ENCODE results near the gene PLEK. TPM values are rescaled to one million over a fixed set of nuclear protein-coding genes. Genes with fewer than 3 reads are reported as not detected.

Gene PLEK
- total RNA-seq, 1 experiment from 2014 or later, result not detected

GRCh38 chr2:68423966-68424650 is 59.0 kb downstream of the PLEK start:
- intact Hi-C loops (cut with micrococcal nuclease; ENCODE audit: unreplicated experiment), result no loop called here
- DNase-seq, result no peak
- Histone ChIP-seq H3K36me3 (ENCODE audit: low read depth) (no peaks in the 10 kb centered on the region), H3K9me2 (ENCODE audit: insufficient read depth) (no peaks in the 10 kb centered on the region), H3K79me2 (ENCODE audit: low read depth) (no peaks in the 10 kb centered on the region), H3K9me3 (ENCODE audit: insufficient read depth, low read depth) (no peaks in the 10 kb centered on the region), H3K4me3 (no peak overlapping the region), H4K20me1 (ENCODE audit: insufficient read depth) (no peaks in the 10 kb centered on the region), H2AFZ (no peak overlapping the region), H3F3A (ENCODE audit: insufficient read depth, low read depth) (no peaks in the 10 kb centered on the region), H3K4me1 (replicated peaks; ENCODE audit: insufficient read depth) (no peaks in the 10 kb centered on the region), H3K27me3 (ENCODE audit: insufficient read depth, low read depth) (no peaks in the 10 kb centered on the region; the same call in 1 of the 2 replicates), H3K4me2 (no peak overlapping the region), H3K27ac (no peak overlapping the region)
- TF ChIP-seq CTCF (conservative IDR thresholded peaks at IDR 0.05) (no peak), EZH2 (IDR thresholded peaks at IDR 0.05; ENCODE audit: low read depth) (no peak)
- BruUV-seq (replicated peaks), result no TSS peak
- POLR2A ChIA-PET (ENCODE audit: unreplicated experiment), result no interaction called here
- CTCF ChIA-PET, result no interaction called here

GRCh38 chr2:68425503-68425902 is 60.4 kb downstream of the PLEK start:
- Histone ChIP-seq H3K4me2 (no peak overlapping the region), H2AFZ (no peak overlapping the region), H3K36me3 (ENCODE audit: low read depth) (no peaks in the 10 kb centered on the region), H3K9me3 (ENCODE audit: insufficient read depth, low read depth) (no peaks in the 10 kb centered on the region), H3K79me2 (ENCODE audit: low read depth) (no peaks in the 10 kb centered on the region), H4K20me1 (ENCODE audit: insufficient read depth) (no peaks in the 10 kb centered on the region), H3K27me3 (ENCODE audit: insufficient read depth, low read depth) (no peaks in the 10 kb centered on the region), H3K4me3 (no peak overlapping the region), H3K27ac (no peak overlapping the region), H3F3A (ENCODE audit: insufficient read depth, low read depth) (no peaks in the 10 kb centered on the region), H3K4me1 (replicated peaks; ENCODE audit: insufficient read depth) (no peaks in the 10 kb centered on the region), H3K9me2 (ENCODE audit: insufficient read depth) (no peaks in the 10 kb centered on the region)
- TF ChIP-seq CTCF (conservative IDR thresholded peaks at IDR 0.05), result no peak
- TF ChIP-seq EZH2 (IDR thresholded peaks at IDR 0.05; ENCODE audit: low read depth), result no peak
- BruUV-seq (replicated peaks), result no TSS peak
- no peak for DNase-seq
- ChIA-PET POLR2A (ENCODE audit: unreplicated experiment) (no interaction called here), CTCF (no interaction called here)
- intact Hi-C loops (cut with micrococcal nuclease; ENCODE audit: unreplicated experiment), result no loop called here

DNA sequence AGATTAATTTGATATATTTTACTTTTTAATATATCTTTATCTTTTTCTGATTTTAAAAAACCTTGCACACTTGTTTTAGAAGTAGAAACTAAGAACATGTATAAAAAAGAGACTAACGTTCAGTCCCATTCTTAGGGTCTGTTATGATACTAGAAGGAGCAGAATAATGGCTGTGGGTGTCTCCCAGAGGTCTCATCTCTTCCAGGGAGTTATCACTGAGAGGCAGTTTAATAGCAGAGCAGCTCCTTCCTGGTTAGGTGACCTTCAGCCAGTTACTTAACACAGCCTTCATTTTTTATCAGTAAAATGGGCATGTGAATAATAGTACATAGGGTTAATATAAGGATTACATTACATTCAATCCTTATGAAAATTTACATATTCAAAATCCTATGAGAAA is 61.4 kb downstream of the PLEK start:
- Histone ChIP-seq H4K20me1 (ENCODE audit: insufficient read depth) (no peaks in the 10 kb centered on the region), H3K36me3 (ENCODE audit: low read depth) (no peaks in the 10 kb centered on the region), H3F3A (ENCODE audit: insufficient read depth, low read depth) (no peaks in the 10 kb centered on the region), H3K27ac (no peak overlapping the region), H3K4me2 (no peak overlapping the region), H3K79me2 (ENCODE audit: low read depth) (no peaks in the 10 kb centered on the region), H3K9me3 (ENCODE audit: insufficient read depth, low read depth) (no peaks in the 10 kb centered on the region), H3K4me1 (replicated peaks; ENCODE audit: insufficient read depth) (no peaks in the 10 kb centered on the region), H2AFZ (no peak overlapping the region), H3K27me3 (ENCODE audit: insufficient read depth, low read depth) (no peaks in the 10 kb centered on the region), H3K4me3 (no peak overlapping the region), H3K9me2 (ENCODE audit: insufficient read depth) (no peaks in the 10 kb centered on the region)
- no peak for DNase-seq
- BruUV-seq (replicated peaks), result no TSS peak
- intact Hi-C loops (cut with micrococcal nuclease; ENCODE audit: unreplicated experiment), result no loop called here
- TF ChIP-seq EZH2 (IDR thresholded peaks at IDR 0.05; ENCODE audit: low read depth), result no peak
- no peak for TF ChIP-seq CTCF (conservative IDR thresholded peaks at IDR 0.05)
- POLR2A ChIA-PET (ENCODE audit: unreplicated experiment), result no interaction called here
- CTCF ChIA-PET, result no interaction called here
